GM18511 (cell line): ENCODE data around the gene SCAF8.

Experiments
- ATAC-seq: cut with Tn5 transposase; IDR thresholded peaks from one replicate; pipeline ENCODE4 v1.9.1; 2021; ENCODE audit warnings: mild to moderate bottlenecking, moderate library complexity; ENCODE audit not compliant: unreplicated experiment

SCAF8 gene

DNA sequence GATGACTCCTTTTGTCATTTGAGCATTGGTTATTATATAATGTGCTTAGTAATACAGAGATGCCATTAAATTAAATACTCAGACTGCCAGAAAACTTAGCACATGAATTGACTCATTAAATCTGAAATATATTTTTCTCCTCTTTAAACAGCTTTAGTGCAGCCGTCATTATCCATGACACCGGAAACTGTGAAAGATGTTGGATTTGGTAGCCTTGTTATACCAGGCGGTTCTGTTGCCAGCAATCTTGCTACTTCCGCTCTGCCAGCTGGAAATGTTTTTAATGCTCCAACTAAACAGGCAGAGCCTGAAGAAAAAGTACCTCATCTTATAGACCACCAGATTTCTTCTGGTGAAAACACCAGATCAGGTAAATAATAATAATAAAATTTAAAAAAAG is 97.6 kb downstream of the SCAF8 start:
- no peak for ATAC-seq

DNA sequence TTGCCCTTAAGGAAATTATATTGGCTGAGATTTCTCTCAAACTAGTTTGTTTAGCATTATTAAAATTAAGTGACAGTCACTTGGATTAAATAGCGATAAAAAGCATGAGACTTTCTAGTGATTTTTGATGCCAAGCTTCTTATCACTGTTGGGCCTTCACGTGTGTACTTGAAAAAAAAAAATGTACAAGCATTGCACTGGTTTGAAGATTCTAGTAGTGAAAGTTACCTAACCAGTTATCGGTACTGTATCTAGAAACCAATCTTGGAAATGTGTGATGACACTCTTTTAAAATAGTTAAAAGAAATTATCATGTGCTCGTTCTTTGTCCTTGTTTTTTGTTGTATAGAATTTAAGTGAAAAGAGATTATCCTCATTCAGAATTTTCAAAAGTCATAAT is 102.1 kb downstream of the SCAF8 start:
- ATAC-seq = no peak

DNA sequence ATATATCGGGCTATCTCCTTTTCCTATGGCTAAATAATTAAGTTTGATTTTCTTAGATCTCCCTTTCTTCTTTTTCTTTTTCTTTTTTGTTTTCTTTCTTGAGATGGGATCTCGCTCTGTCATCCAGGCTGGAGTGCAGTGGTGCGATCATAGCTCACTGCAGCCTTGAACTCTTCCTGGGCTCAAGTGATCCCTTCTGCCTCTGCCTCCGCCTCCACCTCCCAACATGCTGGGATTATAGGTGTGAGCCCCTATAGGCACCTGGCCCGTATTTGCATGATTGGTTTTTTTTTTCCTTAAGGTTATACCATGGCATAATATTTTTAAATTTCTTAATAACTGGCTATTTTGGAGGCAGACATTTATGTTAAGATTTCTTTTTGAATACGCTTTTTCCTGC is 106.3 kb downstream of the SCAF8 start:
- ATAC-seq = no peak

DNA sequence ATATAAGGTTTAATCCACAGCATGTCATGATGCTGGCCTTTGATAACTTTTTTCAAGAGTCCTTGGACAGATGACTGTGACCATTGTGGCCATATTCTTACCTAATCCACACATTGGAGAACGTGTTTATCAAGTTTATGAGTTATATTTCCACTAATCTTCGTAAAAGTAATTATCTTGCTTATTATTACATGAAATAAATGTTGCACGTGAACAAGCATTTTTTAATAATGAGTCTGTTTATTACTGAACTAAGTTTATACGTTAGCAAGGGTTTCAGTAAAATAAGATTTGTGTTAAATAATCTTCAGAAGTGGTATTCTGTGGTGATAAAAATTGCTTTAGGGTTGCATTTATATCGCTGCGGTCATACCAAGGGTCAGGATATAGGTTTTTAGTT is 107.1 kb downstream of the SCAF8 start:
- no peak for ATAC-seq

DNA sequence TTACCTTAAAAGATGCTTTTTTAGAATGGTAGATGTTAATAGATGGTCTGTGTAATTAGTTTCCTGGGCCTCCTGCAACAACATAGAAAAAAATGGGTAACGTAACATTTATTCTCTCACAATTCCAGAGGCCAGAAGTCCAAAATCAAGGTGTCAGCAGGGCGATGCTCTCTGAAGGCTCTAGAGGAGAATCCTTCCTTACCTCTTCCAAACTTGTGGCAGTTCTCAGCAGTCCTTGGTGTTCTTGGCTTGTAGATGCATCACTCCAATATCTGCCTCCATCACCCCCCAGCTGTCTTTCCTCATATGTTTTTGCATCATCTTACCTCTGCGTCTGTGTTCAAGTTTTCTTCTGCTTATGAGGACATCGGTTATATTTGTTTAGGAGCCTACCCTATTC is 107.9 kb downstream of the SCAF8 start:
- ATAC-seq = no peak

DNA sequence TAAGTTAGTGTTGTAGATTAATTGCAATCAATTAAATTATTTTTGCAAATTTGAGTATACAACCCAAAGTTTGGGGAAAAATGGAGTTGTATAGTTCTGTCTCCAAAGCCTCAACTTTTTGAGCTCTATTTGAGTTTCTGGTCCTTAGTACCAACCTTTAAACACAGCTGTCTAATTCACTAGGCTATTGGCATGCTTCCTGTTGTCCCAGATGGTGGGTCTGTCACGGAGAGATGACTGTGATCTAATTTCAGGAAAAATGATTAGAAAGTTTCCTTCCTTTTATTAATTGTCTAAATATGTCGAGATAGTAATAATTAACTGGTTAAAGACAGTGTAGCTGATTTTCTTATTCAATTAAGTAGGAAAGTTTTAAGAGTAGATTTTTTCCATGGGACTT is 109.6 kb downstream of the SCAF8 start:
- no peak for ATAC-seq

DNA sequence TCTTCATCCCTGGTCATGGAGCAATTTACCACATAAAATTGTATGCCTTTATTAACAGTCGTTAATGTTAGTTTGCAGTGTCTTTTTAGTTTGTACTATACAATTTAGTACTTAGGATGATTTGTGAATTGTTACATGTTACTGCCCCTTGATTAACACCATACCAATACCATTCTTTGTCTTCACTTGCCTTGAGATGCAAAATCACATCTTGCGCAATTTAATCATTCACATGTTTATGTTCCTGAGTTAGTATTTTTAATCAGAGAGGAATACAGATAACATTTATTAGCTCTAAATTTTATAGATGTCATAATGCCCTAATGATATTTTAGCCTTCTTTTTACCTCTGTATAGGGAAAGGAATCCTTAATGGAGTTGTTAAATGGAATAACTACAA is 114.1 kb downstream of the SCAF8 start:
- ATAC-seq = no peak

DNA sequence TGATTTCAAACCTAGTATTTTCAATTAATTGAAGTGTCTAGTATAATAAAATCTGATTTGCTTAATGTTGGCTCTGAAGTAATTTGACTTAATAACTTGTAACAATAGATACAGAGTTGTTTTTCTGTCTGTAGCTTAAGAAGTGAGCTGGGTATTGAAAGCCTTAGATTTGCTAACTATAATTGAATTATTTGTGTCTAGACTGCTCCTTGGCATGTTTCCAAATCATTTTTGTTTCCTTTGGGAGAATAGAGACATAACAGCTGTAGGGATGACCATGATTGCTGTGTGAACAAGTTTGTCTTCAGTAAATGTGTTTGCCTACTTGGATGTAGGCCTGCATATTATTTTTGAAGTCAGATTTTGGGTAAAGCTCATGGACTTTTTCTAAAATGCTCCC is 115.4 kb downstream of the SCAF8 start:
- no peak for ATAC-seq

DNA sequence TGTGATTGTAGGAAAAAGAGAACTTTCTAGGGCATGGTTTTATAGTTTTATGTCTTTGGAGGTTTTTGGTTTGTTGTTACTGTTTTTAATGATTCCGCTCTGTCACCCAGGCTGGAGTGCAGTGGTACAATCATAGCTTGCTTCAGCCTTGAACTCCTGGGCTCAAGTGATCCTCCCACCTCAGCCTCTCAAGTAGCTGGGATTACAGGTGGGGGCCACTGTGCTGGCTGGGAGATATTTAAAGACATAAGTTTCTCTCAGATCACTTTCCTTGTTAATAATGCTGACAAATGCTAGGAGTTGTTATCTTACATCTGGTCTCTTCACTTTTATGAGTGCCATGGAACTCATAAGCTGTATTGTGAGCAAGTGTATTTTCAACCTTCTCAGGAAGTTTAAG is 116.3 kb downstream of the SCAF8 start:
- ATAC-seq = no peak

DNA sequence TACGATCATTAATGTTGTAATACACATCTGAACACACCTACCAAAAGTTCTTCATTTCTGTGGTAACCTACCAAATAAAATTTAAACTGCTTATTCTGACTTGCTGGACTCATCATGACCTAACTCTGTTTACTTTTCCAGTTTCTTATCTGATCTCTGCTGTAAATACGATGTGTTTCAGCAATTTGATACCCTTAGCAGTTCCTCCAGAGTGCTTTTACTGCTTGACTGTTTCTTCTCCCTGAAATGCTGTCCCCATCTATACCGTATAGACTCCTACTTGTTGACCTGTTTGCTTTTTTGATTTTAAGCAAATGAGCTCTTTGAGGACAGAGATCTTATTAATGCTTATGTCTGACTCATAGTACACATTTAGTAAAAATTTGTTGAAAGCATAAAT is 119.5 kb downstream of the SCAF8 start:
- no peak for ATAC-seq

DNA sequence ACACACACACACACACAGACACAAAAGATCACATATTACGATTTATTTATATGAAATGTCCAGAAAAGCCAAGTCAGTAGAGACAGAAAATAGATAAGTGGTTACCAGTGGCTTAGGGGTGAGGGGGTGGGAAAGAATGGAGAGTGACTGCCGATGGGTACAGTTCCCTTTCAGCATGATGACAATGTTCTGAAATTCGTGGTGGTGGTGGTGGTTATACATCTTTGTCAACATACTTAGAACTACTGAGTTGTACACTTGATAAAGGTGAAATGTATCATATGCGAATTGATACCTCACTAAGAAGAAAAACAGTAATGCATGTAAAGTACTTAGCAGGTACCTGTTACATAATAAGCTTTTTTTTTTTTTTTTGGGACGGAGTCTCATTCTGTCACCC is 124.3 kb downstream of the SCAF8 start:
- no peak for ATAC-seq

DNA sequence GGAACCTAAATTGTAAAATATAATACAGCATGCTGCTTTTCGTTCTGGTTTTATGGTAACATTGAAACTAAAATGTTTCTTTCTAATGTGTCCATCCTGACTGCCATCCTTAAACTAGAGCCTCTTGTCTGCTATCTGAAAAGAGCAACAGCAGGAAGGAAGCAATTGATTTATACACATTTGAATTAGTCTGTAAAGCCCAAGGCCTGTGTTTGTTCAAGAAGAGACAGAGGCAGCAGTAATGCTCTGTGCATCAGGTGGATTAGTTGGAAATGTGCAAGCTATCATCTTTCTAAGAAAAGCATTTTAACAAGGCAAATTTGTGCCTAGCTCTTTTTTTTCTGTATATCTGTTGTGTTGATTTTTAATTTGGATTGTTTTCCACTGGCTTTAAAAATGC is 128.6 kb downstream of the SCAF8 start:
- no peak for ATAC-seq

DNA sequence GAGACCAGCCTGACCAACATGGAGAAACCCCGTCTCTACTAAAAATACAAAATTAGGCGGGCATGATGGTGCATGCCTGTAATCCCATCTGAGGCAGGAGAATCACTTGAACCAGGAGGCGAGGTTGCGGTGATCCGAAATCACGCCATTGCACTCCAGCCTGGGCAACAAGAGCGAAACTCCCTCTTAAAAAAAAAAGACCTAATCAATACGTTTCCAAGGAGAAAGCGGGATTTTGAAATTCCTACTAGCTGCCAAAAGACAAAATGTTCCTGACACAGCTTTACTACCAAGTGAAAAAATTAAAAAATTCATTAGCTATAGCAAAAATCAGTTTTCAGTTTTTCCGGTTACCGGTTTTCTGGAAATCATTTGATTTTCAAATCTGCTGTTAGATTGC is 129.3 kb downstream of the SCAF8 start:
- ATAC-seq = no peak

DNA sequence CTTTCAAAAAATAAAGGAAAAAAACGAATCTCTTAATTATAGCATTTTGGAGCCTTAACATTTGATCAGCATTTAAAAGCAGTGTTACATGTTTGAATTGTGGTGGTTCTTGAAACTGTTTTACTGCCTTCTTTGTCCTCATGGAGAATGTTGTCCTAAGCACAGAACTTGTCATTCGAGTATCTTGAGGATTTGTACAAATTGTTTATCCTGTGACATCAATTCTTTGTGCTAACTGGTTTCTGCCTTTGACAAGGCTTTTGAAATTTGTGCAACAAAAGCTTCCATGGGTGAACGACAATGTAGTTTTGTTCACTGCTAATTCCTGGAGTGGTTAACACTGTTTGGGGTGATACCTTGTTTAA is 130.8 kb downstream of the SCAF8 start:
- ATAC-seq = no peak

DNA sequence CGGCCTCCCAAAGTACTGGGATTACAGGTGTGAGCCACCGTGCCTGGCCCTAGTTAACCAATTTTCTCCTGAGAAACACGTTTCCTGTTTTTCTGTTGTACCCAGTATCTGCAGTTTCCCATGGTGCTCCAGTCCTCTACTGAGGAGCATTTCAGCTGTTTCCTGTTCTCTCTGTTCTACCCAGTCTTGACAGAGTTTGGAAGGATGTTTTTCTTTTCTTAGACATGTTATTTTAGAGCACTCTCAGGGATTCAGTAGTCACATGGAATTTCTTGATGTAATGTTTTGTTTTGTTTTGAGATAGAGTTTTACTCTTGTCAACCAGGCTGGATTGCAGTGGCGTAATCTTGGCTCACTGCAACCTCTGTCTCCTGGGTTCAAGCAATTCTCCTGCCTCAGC is 132.1 kb downstream of the SCAF8 start:
- ATAC-seq = no peak

DNA sequence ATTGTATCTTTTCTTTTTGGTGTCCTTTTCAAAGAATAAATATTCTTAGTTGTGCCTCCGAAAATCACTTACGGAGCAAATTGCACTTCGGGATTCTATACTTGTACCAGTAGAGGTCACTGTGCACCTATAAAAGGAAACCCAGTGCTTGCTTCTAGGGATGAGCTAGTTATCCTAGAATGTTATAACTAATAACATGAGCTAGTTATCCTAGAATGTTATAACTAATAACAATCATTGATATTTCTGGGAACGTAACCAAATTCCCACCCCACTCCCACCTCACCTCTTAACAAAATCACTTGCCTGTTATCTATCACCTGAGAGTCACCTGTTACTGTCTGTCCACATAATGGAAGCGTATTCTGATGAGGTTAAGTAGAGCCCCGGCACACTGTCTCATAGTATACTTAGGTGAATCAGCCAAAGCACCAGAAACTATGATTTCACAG is 135.0 kb downstream of the SCAF8 start:
- ATAC-seq = no peak

DNA sequence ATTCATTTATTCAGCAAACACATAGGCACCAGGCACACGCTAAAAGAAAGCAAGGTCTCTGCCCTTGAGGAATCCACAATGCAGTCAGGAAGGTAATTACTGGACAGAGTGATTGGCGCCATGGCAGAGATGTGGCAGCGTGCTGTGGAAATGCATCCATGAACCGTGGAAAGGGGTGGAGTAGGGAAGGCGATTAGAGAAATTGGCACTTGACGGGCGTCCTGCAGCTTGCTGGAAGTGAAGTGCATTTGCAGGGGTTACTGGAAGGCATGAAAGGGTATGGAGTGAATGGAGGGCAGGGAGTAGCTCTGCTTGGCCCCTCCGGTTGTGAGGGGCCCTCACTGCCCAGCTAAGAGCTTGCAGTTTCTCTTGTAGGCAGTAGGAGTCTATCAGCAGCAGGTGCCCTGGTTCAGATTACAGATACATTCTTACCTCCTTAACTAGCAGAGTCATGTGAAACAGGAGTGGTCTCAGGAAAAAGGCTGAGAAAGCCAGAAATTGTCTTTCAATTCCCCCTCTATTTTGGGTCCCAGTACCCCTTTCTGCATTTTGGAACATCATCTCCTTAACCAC is 139.4 kb downstream of the SCAF8 start:
- ATAC-seq = no peak

DNA sequence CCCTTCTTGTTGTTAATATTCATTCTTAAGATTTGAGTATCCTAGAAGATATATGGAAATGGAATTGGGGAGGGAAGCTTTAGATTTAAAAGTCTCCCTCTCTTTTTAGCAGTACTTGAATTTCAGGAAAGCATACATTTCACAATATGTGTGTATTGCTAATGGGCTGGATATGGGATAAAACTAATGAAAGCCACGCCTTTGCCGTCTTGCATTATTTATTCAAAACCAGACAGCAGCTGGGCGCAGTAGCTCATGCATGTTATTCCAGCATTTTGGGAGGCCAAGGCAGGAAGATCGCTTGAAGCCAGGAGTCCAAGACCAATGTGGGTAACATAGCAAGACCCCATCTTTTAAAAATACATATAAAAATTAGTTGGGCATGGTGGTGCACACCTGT is 140.3 kb downstream of the SCAF8 start:
- ATAC-seq = no peak

DNA sequence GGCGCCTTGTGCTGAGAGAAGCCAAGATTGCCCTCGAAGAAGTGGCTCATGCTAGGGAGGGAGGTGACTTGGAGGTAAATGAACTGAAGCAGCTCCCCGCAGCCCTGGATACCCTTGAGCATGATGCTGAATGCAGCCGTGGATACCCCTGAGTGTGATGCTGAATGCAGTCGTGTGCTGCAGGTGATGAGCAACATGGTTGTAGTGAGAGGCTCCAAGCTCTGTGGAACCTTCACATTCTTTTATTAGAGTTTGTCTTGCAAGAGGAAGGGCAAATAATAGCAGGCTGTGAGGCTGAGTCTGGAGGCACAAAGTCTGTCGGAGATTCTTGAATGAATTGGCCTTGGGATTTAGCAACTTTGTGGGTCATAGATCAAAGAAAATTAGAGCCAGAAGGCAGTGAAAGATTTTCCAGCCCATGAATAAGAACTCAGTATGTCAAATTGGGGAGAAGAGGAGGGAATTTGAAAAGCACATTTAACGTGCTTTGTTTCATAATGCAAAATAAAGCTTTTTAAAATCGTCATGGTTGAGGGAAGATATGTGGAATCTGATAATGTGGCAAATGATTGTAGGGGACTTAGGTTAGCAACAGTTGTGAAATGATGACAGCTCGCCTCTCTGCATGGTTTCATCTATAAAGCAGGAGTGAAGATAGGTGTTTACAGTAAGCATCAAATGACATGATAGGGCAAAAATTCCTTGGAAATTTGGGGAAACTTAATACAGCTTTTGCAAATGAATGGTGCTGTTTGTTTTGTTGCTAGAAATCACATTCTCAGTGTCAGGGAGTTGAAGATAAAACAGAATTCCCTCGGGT is 141.8 kb downstream of the SCAF8 start:
- no peak for ATAC-seq

DNA sequence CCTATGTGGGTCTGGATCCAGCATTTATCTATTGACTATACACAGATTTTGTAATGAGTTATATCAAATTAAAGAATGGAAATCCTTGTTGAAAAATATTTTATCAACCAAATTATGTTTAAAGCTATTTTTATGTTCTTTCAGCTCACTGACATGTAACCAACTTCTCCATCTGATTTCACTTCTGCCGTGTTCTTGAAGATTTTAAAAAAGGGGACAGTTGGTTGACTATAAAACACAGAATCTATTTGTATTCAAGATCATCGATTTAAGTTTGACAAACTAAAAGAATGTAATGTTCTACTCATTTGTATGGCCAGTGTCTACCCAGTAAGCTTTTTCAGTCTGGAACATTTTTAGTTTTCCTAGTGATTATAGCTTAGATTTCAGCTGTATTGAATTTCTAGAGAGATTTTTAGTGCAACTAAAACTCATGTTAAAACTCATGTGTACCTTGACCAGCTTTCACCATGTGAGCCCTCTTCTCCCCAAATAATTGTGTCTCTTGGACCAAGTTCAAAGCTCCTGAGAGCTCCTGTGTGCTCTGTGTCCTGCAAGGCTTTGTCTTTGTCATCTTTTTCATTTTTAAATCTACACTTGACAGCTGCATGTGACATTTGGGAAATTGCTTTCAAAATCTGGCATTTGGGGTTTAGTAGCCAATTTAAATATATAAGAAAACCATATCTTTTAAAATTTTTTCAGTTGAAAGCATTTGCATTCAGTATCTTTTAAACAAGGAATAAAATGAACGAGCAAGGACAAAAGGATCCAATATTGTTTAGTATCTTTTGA is 143.5 kb downstream of the SCAF8 start:
- ATAC-seq = no peak

DNA sequence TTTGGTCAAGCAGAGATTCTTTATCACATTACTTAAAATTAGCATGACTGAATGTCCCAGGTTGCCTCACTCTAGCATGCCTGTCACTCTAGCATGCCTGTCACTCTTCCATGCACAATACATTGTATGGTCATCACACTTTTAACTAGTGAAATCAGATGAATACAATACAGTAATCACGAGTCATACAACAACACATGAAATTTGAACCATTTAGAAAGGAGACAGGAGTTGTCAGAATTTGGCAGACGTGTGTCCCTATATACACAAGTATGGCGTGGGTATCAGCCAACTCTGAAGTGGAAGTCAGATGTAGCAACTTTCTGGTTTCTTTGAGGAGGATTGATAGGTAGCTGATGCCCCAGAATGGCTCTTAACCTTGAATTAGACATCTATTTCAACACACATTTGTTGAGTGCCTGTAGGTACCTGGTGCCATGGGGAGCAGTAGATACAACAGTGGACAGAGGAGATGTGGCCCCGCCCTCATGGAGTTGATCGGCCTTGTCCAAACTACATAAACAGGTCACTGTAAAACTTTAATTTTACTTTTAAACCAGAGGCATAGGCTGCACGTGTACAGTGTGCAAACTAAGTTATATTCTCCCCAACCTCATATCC is 145.8 kb downstream of the SCAF8 start:
- ATAC-seq = no peak

DNA sequence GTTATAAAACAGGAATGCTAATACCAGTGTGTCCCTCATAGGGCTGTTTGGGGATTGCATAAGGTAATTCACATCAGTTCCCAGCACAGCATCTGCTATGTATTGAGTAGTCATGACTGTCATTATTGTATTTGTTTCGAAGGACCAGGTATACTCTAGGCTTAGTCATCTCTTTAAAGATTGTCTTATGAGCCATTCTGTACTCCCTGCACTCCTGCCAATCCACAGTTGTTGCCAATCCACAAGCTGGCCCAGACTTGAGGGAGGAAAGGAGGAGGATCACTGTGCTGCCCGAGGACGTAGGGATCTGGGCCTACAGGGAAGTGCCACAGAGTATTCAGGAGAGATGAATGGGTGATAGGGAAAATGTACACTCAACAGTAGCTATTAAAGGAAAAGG is 148.9 kb downstream of the SCAF8 start:
- ATAC-seq = no peak
